Dedifferentiated amniotic fluid mesenchymal stem cell (primary cell): ENCODE results near the gene SLC9A9.
A peak's percentile ranks its signal among the peaks of the same experiment; 100 is the strongest.

Experiments
- DNase-seq: peaks from one replicate; pipeline ENCODE4 v3.0.0-alpha.2; 2016; ENCODE audit errors: extremely low spot score

Gene SLC9A9

DNA sequence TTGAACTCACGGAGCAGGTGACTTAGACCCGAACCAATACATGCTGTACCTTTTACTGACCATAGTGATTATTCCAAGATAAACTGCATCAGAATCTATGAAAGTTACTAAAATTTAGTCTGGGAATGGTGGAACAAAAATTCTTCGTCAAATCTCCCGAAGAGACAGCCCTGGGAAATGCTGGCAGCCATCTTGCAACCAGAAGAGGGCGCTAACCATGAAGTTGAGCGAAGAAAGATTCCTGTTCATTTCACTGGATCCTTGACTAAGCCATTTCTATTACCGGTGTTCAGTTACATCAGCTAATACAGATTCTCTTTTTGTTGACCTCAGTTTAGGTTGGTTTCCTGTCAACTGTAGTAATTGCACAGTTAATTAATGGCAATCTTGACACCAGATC is 199.6 kb downstream of the SLC9A9 start:
- DNase-seq = no peak

- no peak for DNase-seq
Measured at GRCh38 chr3:143648218-143648617, 200.1 kb downstream of the SLC9A9 start.

- DNase-seq = peak; percentile 95
Measured at GRCh38 chr3:143644370-143645089, 203.7 kb downstream of the SLC9A9 start.

- no peak for DNase-seq
Measured at GRCh38 chr3:143643905-143644304, 204.4 kb downstream of the SLC9A9 start.

GRCh38 chr3:143640774-143641173 is 207.5 kb downstream of the SLC9A9 start:
- no peak for DNase-seq

GRCh38 chr3:143637133-143637532 is 211.1 kb downstream of the SLC9A9 start:
- DNase-seq = no peak

DNA sequence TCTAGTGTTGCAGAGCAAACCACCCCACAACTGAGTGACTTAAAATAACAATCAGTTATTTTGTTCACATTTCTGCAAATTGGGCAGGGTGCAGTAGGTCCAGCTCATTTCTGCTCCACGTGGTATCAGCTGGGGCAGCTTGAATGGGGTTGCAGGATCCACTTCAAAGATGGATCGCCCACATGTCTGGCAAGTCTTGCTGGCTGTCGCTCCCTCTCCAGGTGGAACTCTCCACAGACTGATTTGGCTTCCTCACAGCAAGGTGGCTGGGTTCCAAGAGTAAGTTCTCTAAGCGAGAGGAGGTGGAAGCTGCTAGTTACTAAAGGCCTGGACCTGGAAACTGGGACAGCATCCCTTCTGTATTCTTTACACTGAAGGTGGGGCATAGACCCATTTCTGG is 213.3 kb downstream of the SLC9A9 start:
- no peak for DNase-seq

DNA sequence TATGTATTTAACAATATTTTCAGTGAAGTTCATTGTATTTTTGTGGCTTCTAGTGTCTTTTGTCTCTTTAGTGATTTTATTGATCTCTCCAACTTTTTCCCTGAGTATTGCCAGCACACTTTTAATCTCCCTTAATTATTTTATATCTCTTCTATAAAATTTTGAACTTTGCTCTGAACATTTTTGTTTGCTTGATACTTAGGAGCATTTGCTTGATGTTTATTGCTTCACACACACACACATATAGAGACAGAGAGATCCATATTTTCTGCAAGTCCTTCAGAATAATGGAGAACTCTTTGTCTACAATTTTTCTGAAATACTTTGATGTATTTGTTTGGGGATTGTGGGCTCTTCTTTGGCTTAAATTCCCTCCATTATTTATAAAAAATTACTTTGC is 213.8 kb downstream of the SLC9A9 start:
- no peak for DNase-seq

- DNase-seq = no peak
Measured at GRCh38 chr3:143633816-143634215, 214.5 kb downstream of the SLC9A9 start.

- DNase-seq = no peak
Measured at GRCh38 chr3:143629726-143630125, 218.5 kb downstream of the SLC9A9 start.

DNA sequence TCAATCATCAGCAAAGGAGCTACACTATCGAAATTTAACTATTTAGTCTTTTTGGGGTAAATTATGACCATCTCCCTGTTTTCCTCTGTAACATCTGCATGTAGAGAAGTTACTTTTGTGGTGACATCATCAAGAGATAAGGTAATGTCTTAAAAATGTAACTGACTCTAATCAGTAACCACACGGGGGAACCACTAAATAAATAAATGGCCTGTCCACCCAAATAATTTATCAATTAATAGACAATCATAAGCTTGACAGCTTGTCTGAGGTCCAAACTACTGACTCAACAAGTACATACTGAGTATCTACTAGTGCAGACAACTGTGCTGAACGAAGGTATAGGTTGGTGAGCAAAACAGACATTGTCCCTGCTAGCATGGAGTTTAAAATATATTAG is 219.3 kb downstream of the SLC9A9 start:
- DNase-seq = no peak

GRCh38 chr3:143627336-143627735 is 220.9 kb downstream of the SLC9A9 start:
- no peak for DNase-seq

DNA sequence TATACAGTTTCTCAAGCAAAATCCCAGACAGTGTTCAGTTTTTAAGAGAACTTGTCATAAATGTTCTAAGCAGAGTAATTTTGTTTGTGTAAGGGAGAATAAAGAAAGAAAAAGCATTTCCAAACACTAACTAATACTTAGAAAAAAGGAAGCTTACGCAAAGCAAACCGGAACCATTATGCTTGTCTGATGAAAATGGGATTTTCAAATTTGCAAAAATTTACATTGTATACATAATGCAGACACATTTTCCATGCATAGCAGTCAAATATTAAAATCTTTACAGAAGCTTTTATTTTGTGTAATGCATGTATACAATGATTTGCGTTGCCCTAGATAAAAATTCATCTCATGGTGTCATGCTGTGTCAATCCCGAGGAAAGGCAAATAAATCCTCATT is 229.0 kb downstream of the SLC9A9 start:
- DNase-seq = no peak

DNA sequence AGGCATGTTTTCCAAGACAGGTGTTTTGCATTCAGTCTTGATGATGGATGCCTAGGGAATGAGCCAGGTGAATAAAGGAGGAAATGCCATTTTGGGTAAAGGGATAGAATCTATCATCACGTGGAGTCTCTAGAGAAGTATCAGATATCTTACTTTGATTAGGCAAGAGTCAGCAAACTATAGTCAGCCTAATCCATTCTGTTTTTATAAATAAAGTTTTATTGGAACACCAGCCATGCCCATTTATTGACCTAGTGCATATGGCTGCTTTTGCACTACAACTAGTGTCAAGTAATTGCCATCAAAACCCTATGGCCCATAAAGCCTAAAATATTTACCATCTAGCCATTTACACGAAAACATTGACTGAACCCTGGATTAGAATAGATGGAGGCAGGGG is 231.2 kb downstream of the SLC9A9 start:
- DNase-seq = no peak

- no peak for DNase-seq
Measured at GRCh38 chr3:143613226-143613625, 235.0 kb downstream of the SLC9A9 start.

- DNase-seq = no peak
Measured at GRCh38 chr3:143612541-143612940, 235.7 kb downstream of the SLC9A9 start.

- peak; percentile 44 for DNase-seq
Measured at GRCh38 chr3:143608966-143609365, 239.3 kb downstream of the SLC9A9 start.

DNA sequence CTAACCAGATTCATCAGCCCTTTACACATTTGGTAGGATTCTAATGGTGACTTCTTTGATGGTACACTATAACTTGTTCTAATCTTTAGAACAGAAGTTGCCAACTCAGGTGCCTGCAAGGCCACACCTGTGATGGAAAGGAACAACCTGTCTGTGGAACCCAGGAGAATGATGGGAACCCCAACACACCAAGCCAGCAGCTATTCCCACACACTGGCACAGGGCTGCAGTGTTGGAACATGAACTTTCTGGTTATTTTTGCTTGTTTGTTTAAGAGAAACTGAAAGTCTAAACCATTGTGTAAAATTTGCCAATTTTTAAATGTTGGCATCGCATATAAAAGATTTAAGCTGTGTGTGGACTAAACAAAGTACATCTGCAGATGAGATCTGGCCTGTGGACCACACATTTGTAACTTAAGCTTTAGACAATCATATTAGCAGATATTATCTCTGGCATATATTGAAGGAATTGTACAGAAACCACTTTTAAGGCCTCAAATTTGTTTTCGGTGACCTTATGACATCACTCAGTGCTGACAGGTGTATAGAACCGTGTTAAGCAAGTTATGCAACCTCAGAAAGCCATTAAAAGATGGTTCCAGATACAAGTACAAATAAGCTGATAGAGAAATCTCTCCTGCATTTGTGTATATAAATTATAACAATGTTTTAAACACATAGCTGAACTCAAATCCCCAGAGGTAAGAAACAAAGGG is 242.9 kb downstream of the SLC9A9 start:
- peak; percentile 45 for DNase-seq

DNA sequence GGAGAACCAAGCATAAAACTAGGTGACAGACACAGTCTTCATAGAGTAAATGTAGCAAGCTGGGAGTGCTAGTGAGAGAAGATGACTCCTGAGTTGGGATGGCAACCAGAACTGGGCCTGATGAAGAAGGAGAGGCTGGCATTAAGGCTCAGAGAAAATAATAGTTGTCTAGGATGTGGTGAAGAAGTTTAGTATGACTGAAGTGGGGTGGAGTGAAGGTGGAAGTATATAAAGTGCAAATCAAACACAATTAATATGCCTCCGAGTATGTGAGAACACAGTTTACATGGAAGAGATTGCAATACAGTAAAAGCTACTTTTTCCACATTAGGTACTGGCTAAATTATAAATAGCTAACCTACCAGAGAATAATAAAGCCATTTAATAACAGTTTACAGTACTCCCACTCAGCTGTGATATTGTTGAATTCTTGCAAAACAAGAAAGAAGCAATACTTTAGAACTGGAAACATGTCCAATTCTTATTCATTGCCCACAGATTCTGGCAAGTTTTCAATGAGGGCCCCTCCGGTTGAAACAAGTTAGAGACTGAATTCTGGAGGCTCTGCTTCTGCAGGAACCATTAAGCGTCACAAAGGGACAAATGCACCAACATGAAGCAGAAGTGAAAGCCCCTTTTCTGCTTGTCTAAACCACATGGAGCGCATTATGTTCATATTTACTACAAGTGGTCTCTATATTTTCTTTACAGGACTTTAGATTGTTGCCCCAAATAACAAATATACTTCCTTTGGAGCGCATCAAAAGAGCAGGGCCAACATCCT is 243.7 kb downstream of the SLC9A9 start:
- no peak for DNase-seq

GRCh38 chr3:143603774-143604173 is 244.5 kb downstream of the SLC9A9 start:
- no peak for DNase-seq

- no peak for DNase-seq
Measured at GRCh38 chr3:143601723-143602484, 246.4 kb downstream of the SLC9A9 start.
